Prostate gland (tissue), 2 donors: ENCODE measurements around the gene CALML6. TPM values are rescaled to one million over a fixed set of nuclear protein-coding genes. Genes with fewer than 3 reads are reported as not detected.
"Not testable (repeated sequence)": the region's sequence is repeated elsewhere in the genome, so short reads cannot be mapped to it uniquely, and the experiment has no call there.

Experiments
- DNase-seq: peaks from one replicate; pipeline ENCODE4 v3.0.0-alpha.2; 2019; ENCODE audit warnings: low spot score
- H3K27ac ChIP-seq, 2 donors: fragments of 200-600 bp; sonication (generic); 2 replicates each; pipeline ENCODE4 v1.5.1; 2017 to 2019
- H3K27me3 ChIP-seq: fragments of 200-600 bp; sonication (generic); replicated peaks from 2 replicates; pipeline ENCODE4 v1.5.1; 2019; ENCODE audit not compliant: insufficient read depth
- H3K36me3 ChIP-seq, 2 donors: fragments of 200-600 bp; sonication (generic); 1 replicate in 1 of 2; 2 replicates in 1 of 2; pipeline versions ENCODE4 v1.5.1 to v1.8.1; 2017 to 2019
- H3K4me1 ChIP-seq: fragments of 200-600 bp; sonication (generic); replicated peaks from 2 replicates; pipeline ENCODE4 v1.5.1; 2019
- H3K4me3 ChIP-seq, 2 donors: fragments of 200-600 bp; sonication (generic); 2 replicates each; pipeline ENCODE4 v1.5.1; 2017 to 2019
- H3K9me3 ChIP-seq: fragments of 200-600 bp; sonication (generic); 2 replicates; pipeline ENCODE4 v1.5.1; 2017
- CTCF ChIP-seq, 4 experiments: fragments of 200-600 bp in 2 of 4; fragments of 450-650 bp in 2 of 4; sonication (generic) in 2 of 4; IDR thresholded peaks; 1 replicate in 3 of 4; 2 replicates in 1 of 4; pipeline ENCODE4 v1.5.1; 2016 to 2019; ENCODE audit warnings: antibody characterized with exemption in 4 of 4, mild to moderate bottlenecking in 2 of 4, moderate library complexity in 2 of 4
- POLR2A ChIP-seq: fragments of 450-650 bp; IDR thresholded peaks from one replicate; pipeline ENCODE4 v1.6.1; 2016; ENCODE audit warnings: antibody characterized with exemption, mild to moderate bottlenecking
- POLR2AphosphoS5 ChIP-seq: sonication (generic); formaldehyde crosslinking; IDR thresholded peaks from one replicate; pipeline ENCODE4 v1.6.1; 2017; ENCODE audit warnings: antibody characterized with exemption
- WGBS: methylation state at CpG from one replicate; pipeline ENCODE4 v1.1.5; 2018; 5-methylcytosine and 5-hydroxymethylcytosine counted together
- intact Hi-C: fragments of 100-400 bp; cut with DNase I; formaldehyde crosslinking; loops from one replicate; pipeline ENCODE4 v1.14.2; 2022
- total RNA-seq, 2 donors: library from RNA; depleted of rRNA; stranded (reverse); fragments of >200 nt; gene quantifications; one replicate each; pipeline ENCODE4 v1.1.0, GENCODE V29; 2016

CALML6 gene
- total RNA-seq, 2 donors from 2014 or later = 0.18 to 0.28 TPM

GRCh38 chr1:1928231-1929101 lies 13.4 kb downstream of the CALML6 start:
- no peaks in the 10 kb centered on the region for H3K27me3 ChIP-seq
- no peaks in the 10 kb centered on the region for H3K4me1 ChIP-seq
- no peaks in the 10 kb centered on the region for H3K9me3 ChIP-seq
- no peaks in the 10 kb centered on the region for H3K36me3 ChIP-seq
- TF ChIP-seq POLR2A (no peak), CTCF (IDR thresholded peaks at IDR 0.05) (no peak), POLR2AphosphoS5 (no peak)
- H3K27ac ChIP-seq = no peak overlapping the region
- 78% methylated on average over 32 of the region's 34 CpGs for WGBS
- DNase-seq = no peak
- intact Hi-C loops = no loop called here
- H3K4me3 ChIP-seq = no peak overlapping the region

GRCh38 chr1:1929102-1929638 lies 14.1 kb downstream of the CALML6 start:
- no peak overlapping the region for H3K4me3 ChIP-seq
- no peaks in the 10 kb centered on the region for H3K27me3 ChIP-seq
- intact Hi-C loops = no loop called here
- WGBS = 71% methylated on average over 9 of the region's 10 CpGs
- DNase-seq = no peak
- TF ChIP-seq POLR2AphosphoS5 = no peak
- no peak for TF ChIP-seq CTCF (IDR thresholded peaks at IDR 0.05)
- no peak for TF ChIP-seq POLR2A
- no peaks in the 10 kb centered on the region for H3K36me3 ChIP-seq
- no peak overlapping the region for H3K27ac ChIP-seq
- H3K4me1 ChIP-seq = no peaks in the 10 kb centered on the region
- no peaks in the 10 kb centered on the region for H3K9me3 ChIP-seq

GRCh38 chr1:1929639-1930545 lies 14.8 kb downstream of the CALML6 start:
- 84% methylated on average over 38 of the region's 38 CpGs for WGBS
- no peaks in the 10 kb centered on the region for H3K36me3 ChIP-seq
- no peaks in the 10 kb centered on the region for H3K4me1 ChIP-seq
- TF ChIP-seq POLR2AphosphoS5 (no peak), CTCF (IDR thresholded peaks at IDR 0.05) (no peak), POLR2A (no peak)
- no peak for DNase-seq
- H3K9me3 ChIP-seq = no peaks in the 10 kb centered on the region
- no peak overlapping the region for H3K4me3 ChIP-seq
- intact Hi-C loops = no loop called here
- H3K27me3 ChIP-seq = no peaks in the 10 kb centered on the region
- H3K27ac ChIP-seq = no peak overlapping the region

- H3K27me3 ChIP-seq, H3K36me3 ChIP-seq, H3K9me3 ChIP-seq, H3K4me1 ChIP-seq, DNase-seq, H3K4me3 ChIP-seq, intact Hi-C loops, H3K27ac ChIP-seq: not testable (repeated sequence)
- 81% methylated on average over 4 of the region's 21 CpGs for WGBS
Observed at GRCh38 chr1:1934848-1935247, 19.8 kb downstream of the CALML6 start.

GRCh38 chr1:1937061-1937460 lies 22.0 kb downstream of the CALML6 start:
- no peak for DNase-seq
- H3K27me3 ChIP-seq = no peaks in the 10 kb centered on the region
- 43% methylated on average over 15 of the region's 15 CpGs for WGBS
- no peak for TF ChIP-seq CTCF (IDR thresholded peaks at IDR 0.05)
- no peak for TF ChIP-seq POLR2A
- no peak for TF ChIP-seq POLR2AphosphoS5
- no peak overlapping the region for H3K27ac ChIP-seq
- H3K36me3 ChIP-seq = no peaks in the 10 kb centered on the region
- no peaks in the 10 kb centered on the region for H3K9me3 ChIP-seq
- H3K4me3 ChIP-seq = no peak overlapping the region
- H3K4me1 ChIP-seq = no peaks in the 10 kb centered on the region
- intact Hi-C loops = no loop called here
